HUES6 (cell line): ENCODE measurements around the gene ROBO2.

Experiments
- H3K27ac ChIP-seq: 2 replicates; pipeline ENCODE4 v1.7.0; 2013; ENCODE audit warnings: low read depth, mild to moderate bottlenecking, low read length, inconsistent platforms
- H3K27me3 ChIP-seq: 2 replicates; pipeline ENCODE4 v1.6.1; 2013; ENCODE audit warnings: low read length; ENCODE audit not compliant: control insufficient read depth, insufficient read depth
- H3K36me3 ChIP-seq: 2 replicates; pipeline ENCODE4 v1.6.1; 2013; ENCODE audit warnings: low read length; ENCODE audit not compliant: control insufficient read depth, insufficient read depth
- H3K4me1 ChIP-seq: 2 replicates; pipeline ENCODE4 v1.6.1; 2013; ENCODE audit warnings: low read length; ENCODE audit not compliant: control insufficient read depth, insufficient read depth
- H3K4me3 ChIP-seq: 2 replicates; pipeline ENCODE4 v1.5.1; 2013; ENCODE audit warnings: low read depth, low read length
- H3K9ac ChIP-seq: one replicate; pipeline ENCODE4 v1.6.1; 2013; ENCODE audit warnings: mild to moderate bottlenecking, low read length
- H3K9me3 ChIP-seq: 2 replicates; pipeline ENCODE4 v1.6.1; 2013; ENCODE audit warnings: low read depth, low read length; ENCODE audit not compliant: control insufficient read depth, insufficient read depth

The ROBO2 gene

DNA sequence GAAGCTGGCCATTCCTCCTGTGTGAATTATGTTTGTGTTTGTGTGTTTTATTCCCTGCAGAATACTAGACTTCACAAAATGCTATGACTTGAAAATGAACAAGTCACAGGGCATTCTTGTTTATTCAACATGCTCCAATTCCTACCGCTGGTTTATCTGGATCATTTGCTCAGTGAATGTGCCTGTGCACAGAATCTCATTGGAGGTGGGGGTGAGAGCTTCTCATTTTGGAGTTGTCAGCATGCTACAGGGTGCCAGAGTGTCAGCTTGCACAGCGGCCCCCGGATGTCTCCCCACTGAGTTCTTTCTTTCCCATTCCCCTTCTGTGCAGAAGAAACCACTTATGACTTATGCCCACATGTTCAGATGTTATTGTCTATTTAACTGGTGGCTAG, 428.7 kb downstream of the ROBO2 start:
- Histone ChIP-seq H3K9me3 (no peaks in the 10 kb centered on the region), H3K9ac (no peak overlapping the region), H3K4me1 (no peaks in the 10 kb centered on the region), H3K36me3 (no peaks in the 10 kb centered on the region), H3K27me3 (no peaks in the 10 kb centered on the region), H3K27ac (no peak overlapping the region), H3K4me3 (no peak overlapping the region)

DNA sequence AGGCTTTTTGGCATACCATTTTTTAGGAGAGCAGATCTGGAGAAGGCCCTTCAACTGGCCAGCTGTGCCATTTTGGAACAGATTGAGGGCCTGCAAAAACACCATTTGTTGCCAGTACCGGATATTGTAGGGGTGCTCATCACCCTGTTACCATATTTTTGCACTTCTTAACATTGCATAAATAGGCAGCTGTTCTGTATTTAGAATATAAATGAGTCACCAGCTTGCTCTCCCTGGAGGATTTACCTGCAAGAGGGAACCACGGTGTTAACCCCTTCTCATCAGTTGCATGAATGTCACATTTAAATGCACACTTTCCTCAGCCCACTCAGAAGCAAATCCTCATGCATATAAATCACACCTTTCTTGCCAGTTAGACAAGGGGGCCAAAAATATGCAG, 435.6 kb downstream of the ROBO2 start:
- Histone ChIP-seq H3K27ac (no peak overlapping the region; the same call in 1 of the 2 replicates), H3K27me3 (no peaks in the 10 kb centered on the region), H3K4me3 (no peak overlapping the region; the same call in 1 of the 2 replicates), H3K9ac (no peak overlapping the region), H3K9me3 (no peaks in the 10 kb centered on the region), H3K36me3 (no peaks in the 10 kb centered on the region), H3K4me1 (peaks cover 19% of the 10 kb centered on the region)

DNA sequence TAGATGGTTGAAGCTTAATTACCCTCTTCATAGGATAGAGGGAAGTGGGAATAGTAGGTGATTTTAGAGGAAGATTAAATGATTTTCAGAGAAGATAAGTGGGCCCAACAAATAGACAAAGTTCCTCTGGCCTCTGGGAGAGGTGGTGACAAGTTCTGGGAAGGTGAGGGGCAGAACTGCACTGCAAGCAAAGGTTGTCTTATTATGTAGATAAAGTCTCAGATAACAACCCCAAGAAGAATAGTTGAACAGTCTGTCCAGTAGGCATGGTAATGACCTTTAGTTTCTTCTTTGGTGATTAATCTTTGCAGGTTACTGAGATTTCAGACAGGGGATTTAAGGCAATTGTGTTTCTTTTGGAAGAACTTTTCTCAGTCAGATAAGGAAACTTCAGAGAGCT, 439.1 kb downstream of the ROBO2 start:
- Histone ChIP-seq H3K27ac (no peak overlapping the region), H3K4me1 (peaks cover 19% of the 10 kb centered on the region), H3K9me3 (no peaks in the 10 kb centered on the region), H3K36me3 (no peaks in the 10 kb centered on the region), H3K27me3 (no peaks in the 10 kb centered on the region), H3K9ac (no peak overlapping the region), H3K4me3 (no peak overlapping the region)

DNA sequence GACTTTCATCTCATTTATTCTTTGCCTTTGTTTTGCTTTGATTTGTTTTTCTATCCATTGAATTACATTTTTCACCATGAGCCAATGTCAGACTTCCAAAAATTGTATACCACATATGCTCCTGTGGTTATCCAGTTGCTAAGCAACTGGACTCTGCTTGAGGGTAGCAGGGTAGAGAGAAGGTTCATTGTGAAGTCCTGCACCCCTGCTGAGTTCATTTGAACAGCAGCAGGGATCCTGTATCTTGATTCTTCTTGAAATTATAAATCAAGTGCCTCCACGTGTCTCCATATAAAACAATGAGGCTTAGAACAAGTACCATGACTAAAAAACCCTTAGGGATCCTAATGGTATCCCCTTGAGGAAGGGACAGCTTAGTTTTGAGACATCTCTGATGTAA, 449.3 kb downstream of the ROBO2 start:
- H3K4me3 ChIP-seq: no peak overlapping the region

DNA sequence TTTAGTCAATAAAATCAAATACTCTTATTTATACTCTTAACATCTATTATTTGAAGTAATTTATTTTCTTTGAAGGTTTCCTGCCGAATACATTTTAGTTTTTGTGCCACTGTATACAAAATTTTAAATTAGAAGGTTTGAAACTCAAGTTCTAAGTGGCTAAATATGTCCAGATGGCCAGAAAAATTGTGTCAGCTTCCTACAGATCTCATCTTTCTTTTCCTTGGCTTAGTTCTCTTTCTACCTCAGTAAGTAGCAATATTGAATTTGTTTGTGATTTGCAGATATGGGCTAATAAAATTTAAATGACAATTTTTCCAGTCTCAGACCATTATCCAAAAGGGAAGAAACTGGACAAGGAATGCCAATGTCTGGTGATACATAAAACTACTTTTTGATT, 452.1 kb downstream of the ROBO2 start:
- H3K27me3 ChIP-seq: no peaks in the 10 kb centered on the region
- H3K4me3 ChIP-seq: no peak overlapping the region
- H3K4me1 ChIP-seq: no peaks in the 10 kb centered on the region
- H3K9me3 ChIP-seq: no peaks in the 10 kb centered on the region
- H3K9ac ChIP-seq: no peak overlapping the region
- no peaks in the 10 kb centered on the region for H3K36me3 ChIP-seq
- H3K27ac ChIP-seq: no peak overlapping the region

More for the DNA sequence above, 449.3 kb downstream of the ROBO2 start:
- Histone ChIP-seq H3K4me1 (no peaks in the 10 kb centered on the region), H3K27ac (no peak overlapping the region), H3K9ac (no peak overlapping the region), H3K27me3 (no peaks in the 10 kb centered on the region), H3K36me3 (no peaks in the 10 kb centered on the region), H3K9me3 (peaks cover 8% of the 10 kb centered on the region)

DNA sequence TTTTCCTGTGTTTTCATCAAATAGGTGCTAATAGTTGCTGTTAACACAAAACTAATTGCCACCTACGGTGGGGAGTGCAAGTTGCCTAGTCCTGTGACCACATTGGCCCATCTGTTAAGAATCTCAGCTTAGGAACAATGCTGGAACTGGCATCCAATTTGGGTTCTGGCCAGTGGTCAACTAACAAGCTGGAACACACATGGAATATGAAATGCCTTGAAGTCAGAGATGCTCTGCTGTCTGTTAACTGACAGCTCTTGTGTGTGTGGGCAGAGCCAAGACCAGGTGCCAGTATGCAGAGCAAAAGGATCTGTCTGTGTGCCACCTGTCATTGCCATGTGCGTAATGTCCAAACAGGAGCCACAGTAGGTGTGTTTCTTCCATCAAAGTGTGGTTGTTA, 460.8 kb downstream of the ROBO2 start:
- H3K36me3 ChIP-seq: no peaks in the 10 kb centered on the region
- H3K27me3 ChIP-seq: no peaks in the 10 kb centered on the region
- H3K27ac ChIP-seq: no peak overlapping the region
- no peaks in the 10 kb centered on the region for H3K4me1 ChIP-seq
- H3K4me3 ChIP-seq: no peak overlapping the region
- no peaks in the 10 kb centered on the region for H3K9me3 ChIP-seq
- no peak overlapping the region for H3K9ac ChIP-seq

DNA sequence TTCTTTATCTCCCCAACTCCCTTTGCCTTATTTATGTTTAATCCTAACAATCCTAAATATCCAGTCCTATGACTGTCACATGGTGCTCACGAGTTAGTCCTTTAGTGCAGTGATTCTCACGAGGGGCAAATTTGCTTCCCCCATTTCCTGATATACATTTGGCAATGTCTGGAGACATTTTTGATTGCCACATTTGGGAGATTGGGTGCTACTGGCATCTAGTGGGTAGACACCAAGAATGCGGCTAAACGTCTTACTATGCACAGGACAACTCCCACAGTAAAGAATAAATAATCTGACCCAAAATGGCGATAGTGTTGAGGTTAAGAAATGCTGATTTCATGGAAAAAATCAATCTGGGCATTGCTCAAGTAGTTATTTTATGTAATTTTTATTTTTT, 466.5 kb downstream of the ROBO2 start:
- H3K9ac ChIP-seq: no peak overlapping the region
- H3K27ac ChIP-seq: no peak overlapping the region
- no peaks in the 10 kb centered on the region for H3K27me3 ChIP-seq
- H3K4me3 ChIP-seq: no peak overlapping the region
- no peaks in the 10 kb centered on the region for H3K36me3 ChIP-seq
- peaks cover 7% of the 10 kb centered on the region for H3K4me1 ChIP-seq
- no peaks in the 10 kb centered on the region for H3K9me3 ChIP-seq

DNA sequence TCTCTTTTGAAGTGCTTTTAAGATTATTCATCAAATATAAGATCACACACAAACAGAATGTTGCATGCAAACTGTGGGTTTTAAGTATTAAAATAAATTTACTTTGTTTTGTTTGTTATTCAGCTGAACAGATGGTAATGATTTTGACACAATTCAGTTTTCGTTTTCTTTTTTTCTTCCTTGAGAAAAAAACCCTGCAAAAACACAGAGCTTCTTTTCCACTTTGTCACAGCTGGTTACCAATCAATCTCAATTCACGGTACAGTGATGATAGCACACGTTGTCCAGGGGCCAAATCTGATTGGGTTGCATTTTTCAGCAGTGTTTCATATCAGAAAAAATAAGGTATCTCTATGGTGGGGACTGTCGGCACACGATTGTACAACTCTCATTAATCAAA, 473.6 kb downstream of the ROBO2 start:
- Histone ChIP-seq H3K27ac (no peak overlapping the region), H3K36me3 (no peaks in the 10 kb centered on the region), H3K4me1 (peaks cover 7% of the 10 kb centered on the region), H3K9me3 (no peaks in the 10 kb centered on the region), H3K4me3 (no peak overlapping the region), H3K9ac (no peak overlapping the region), H3K27me3 (no peaks in the 10 kb centered on the region)

DNA sequence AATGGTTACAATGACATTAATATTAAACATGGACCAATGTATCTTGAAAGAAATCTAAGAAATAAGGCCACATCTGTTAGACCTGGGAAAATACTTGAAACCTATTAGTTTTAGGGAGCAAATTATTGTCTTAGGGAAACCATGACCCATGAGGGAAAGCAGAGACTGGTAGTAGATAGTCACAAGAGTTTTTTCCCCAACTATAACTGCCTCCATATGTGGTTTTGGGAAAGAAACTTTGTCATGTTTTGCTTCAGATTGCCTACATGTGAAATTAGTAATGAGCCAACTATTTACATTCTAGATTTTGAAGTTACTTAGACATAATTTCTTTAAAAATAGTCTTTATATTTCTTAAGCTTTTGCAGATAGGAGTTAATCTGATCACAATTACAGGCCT, 474.9 kb downstream of the ROBO2 start:
- no peaks in the 10 kb centered on the region for H3K36me3 ChIP-seq
- no peaks in the 10 kb centered on the region for H3K9me3 ChIP-seq
- no peak overlapping the region for H3K9ac ChIP-seq
- no peak overlapping the region for H3K27ac ChIP-seq
- H3K4me3 ChIP-seq: no peak overlapping the region
- H3K4me1 ChIP-seq: no peaks in the 10 kb centered on the region
- no peaks in the 10 kb centered on the region for H3K27me3 ChIP-seq

DNA sequence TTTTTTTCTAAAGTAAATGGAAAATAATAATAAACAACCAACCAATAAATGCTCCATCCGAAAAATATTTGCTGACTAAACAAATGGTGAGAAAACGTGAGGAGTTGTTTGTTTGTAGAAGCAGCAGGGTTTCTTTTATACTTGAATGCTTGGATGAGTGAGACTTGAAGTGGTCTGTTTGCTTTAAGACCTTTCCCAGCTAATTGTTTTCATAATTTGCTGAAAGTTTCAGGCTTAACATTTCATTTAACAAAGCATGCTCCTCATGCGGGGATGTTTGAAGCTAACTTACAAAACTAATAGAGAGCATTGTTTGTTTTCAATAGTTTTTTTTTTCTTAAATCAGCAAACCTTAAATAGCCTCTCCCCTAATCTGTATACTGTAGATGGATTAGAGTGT, 484.6 kb downstream of the ROBO2 start:
- peaks cover 8% of the 10 kb centered on the region; the same call in 1 of the 2 replicates for H3K4me1 ChIP-seq

DNA sequence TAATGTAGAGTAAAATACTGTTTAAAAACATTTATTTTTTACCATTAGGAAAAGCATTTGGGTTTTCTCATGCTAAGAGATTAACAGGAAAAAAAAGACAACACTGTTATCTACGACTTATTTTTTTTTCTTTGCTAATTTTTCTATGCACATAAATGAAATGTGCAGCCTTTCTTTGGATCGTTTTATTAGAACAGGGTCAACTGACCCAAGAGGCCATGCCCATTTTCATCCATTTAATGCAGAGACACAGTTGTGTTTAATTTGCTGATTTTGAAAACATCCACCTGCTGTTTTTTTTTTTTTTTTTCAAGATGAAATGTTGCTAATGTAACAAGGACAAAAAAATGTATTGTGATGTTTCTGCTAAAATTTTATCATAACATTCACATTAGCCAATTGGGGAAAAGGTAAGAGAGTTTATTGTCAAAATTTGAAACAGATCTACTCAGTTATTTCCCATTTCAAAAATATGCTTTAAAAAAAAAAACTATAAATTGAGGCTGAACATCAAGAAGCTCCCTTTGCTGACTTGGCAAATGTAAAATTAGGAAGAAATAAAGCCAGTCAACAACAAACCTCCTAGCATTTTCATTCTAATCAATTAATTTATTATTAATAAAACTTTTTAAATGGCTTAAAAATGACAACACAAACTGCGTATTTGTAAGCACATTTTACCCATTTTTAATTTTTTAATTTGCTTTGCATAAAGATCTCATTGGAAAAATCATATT, 485.2 kb downstream of the ROBO2 start:
- H3K4me3 ChIP-seq: no peak overlapping the region
- H3K9me3 ChIP-seq: no peaks in the 10 kb centered on the region
- no peak overlapping the region for H3K27ac ChIP-seq
- H3K36me3 ChIP-seq: no peaks in the 10 kb centered on the region
- H3K4me1 ChIP-seq: peaks cover 8% of the 10 kb centered on the region; the same call in 1 of the 2 replicates
- H3K27me3 ChIP-seq: 0 out of 2 replicates have a peak, but pooled peaks cover 6% of the 10 kb centered on the region
- H3K9ac ChIP-seq: no peak overlapping the region

More for the DNA sequence above, 484.6 kb downstream of the ROBO2 start:
- no peak overlapping the region for H3K4me3 ChIP-seq
- no peak overlapping the region for H3K9ac ChIP-seq
- 0 out of 2 replicates have a peak, but pooled peaks cover 6% of the 10 kb centered on the region for H3K27me3 ChIP-seq
- H3K27ac ChIP-seq: no peak overlapping the region
- no peaks in the 10 kb centered on the region for H3K9me3 ChIP-seq
- H3K36me3 ChIP-seq: no peaks in the 10 kb centered on the region
